ENCODE data around the gene CRY1.

DNA sequence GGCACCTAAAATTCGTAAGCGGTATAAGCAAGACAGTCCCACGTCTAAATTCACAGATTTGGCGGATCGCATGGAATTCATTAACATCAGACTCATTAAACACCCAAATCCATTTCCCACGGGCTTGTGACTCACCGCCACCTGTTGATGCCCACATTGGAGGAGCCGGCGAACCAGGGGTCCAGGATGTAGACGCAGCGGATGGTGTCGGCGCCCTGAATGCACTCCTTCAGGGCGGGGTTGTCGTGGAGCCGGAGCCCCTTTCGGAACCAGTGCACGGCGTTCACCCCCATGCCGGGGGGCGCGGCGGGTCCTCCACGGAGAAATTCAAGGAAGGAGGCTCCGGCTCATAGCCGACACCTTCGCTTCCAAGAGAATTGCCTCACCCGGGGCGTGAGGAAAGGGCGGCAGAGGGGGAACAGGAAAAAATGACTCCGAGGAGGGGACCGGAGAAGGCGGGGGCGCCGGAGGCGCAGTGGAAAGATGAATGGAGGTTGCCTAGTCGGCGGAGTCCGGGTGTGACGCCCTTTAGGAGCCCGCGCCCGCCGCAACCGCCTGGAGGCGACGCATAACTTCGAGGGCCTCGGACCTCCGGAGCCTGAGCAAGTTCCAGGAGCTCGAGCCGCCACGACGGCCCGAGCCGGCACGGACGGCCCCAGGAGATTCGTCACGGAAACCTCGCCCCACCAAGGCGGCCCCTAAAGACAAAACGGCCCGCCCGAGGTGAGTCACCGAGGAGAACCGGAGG is 506 bp downstream of the CRY1 start:
- TF ChIP-seq SIN3A (IDR thresholded peaks at IDR 0.05; ENCODE audit: borderline replicate concordance, insufficient read depth, low read length), result no peak; the same call in 1 of the 2 replicates
- no peak for TF ChIP-seq REST (IDR thresholded peaks at IDR 0.05; ENCODE audit: insufficient read depth in 1 of 2, low read depth in 2 of 2, low read length in 2 of 2)
- TF ChIP-seq TAF1 (IDR thresholded peaks at IDR 0.05; ENCODE audit: borderline replicate concordance, insufficient read depth, low read length), result no peak
- TF ChIP-seq POLR2AphosphoS5 (IDR thresholded peaks at IDR 0.05; ENCODE audit: low read depth, low read length), result no peak; the same call in 1 of the 2 replicates

All from PFSK-1 (cell line).